KOPT-K1 (cell line): ENCODE measurements around the gene SCO2.

Experiments used
- H3K27ac ChIP-seq: fragments of 200-600 bp; sonication (generic); 2 replicates; pipeline ENCODE4 v1.5.1; 2016; ENCODE audit warnings: antibody characterized with exemption, mild to moderate bottlenecking, low read depth, low read length; ENCODE audit not compliant: poor library complexity, severe bottlenecking
- H3K36me3 ChIP-seq: fragments of 200-600 bp; sonication (generic); 2 replicates; pipeline ENCODE4 v1.5.1; 2017; ENCODE audit warnings: antibody characterized with exemption, mild to moderate bottlenecking, low read length, moderate library complexity; ENCODE audit not compliant: insufficient read depth
- H3K9me3 ChIP-seq: fragments of 200-600 bp; sonication (generic); 2 replicates; pipeline ENCODE4 v1.5.1; 2017; ENCODE audit warnings: antibody characterized with exemption, low read length, mild to moderate bottlenecking; ENCODE audit not compliant: insufficient read depth, poor library complexity, severe bottlenecking

SCO2 gene

GRCh38 chr22:50525104-50525857, at the start of gene SCO2:
Gene SCO2, minus strand, starts transcription at chr22:50525598. Its CDS starts 1,187 bp downstream, at chr22:50524411.
- Histone ChIP-seq H3K9me3 (no peaks in the 10 kb centered on the region), H3K27ac (peak within 1 kb of the TSS; percentile 93), H3K36me3 (peaks cover 44% of the 10 kb centered on the region)

GRCh38 chr22:50574383-50574755, 49.0 kb upstream of the SCO2 start:
- Histone ChIP-seq H3K9me3 (no peaks in the 10 kb centered on the region), H3K27ac (no peak overlapping the region), H3K36me3 (peaks cover 96% of the 10 kb centered on the region)

GRCh38 chr22:50573491-50574382, 48.3 kb upstream of the SCO2 start:
- Histone ChIP-seq H3K9me3 (no peaks in the 10 kb centered on the region), H3K27ac (no peak overlapping the region), H3K36me3 (peaks cover 96% of the 10 kb centered on the region)

GRCh38 chr22:50572965-50573364, 47.6 kb upstream of the SCO2 start:
- Histone ChIP-seq H3K9me3 (no peaks in the 10 kb centered on the region), H3K36me3 (peaks cover 96% of the 10 kb centered on the region)

GRCh38 chr22:50571264-50572175, 46.1 kb upstream of the SCO2 start:
- peaks cover 90% of the 10 kb centered on the region for H3K36me3 ChIP-seq
- no peak overlapping the region for H3K27ac ChIP-seq
- H3K9me3 ChIP-seq = no peaks in the 10 kb centered on the region

More at GRCh38 chr22:50572965-50573364, 47.6 kb upstream of the SCO2 start:
- H3K27ac ChIP-seq = no peak overlapping the region

DNA sequence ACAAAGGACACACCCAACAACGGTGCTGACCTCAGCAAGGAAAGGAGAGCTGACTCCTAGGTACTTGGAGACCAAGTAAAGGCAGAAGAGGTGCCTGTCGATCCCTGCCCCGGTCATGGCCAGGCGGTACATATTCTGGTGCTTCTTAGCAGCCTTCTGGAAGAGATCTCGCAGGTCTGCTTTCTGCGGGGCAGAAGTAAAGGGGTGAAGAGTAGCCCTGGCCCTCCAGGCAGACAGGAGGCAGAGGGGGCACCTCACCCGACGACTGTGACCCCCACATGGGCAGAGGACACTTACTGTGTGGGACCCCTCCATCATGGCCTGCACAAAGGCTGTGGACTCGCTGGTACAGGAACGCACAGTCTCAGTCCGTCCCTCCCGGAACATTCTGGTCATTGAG, 45.5 kb upstream of the SCO2 start:
- no peaks in the 10 kb centered on the region for H3K9me3 ChIP-seq
- H3K36me3 ChIP-seq = peaks cover 83% of the 10 kb centered on the region
- no peak overlapping the region for H3K27ac ChIP-seq

- peaks cover 75% of the 10 kb centered on the region for H3K36me3 ChIP-seq
- H3K9me3 ChIP-seq = no peaks in the 10 kb centered on the region
- H3K27ac ChIP-seq = no peak overlapping the region
These were observed 44.6 kb upstream of the SCO2 start for GRCh38 chr22:50569896-50570535.

DNA sequence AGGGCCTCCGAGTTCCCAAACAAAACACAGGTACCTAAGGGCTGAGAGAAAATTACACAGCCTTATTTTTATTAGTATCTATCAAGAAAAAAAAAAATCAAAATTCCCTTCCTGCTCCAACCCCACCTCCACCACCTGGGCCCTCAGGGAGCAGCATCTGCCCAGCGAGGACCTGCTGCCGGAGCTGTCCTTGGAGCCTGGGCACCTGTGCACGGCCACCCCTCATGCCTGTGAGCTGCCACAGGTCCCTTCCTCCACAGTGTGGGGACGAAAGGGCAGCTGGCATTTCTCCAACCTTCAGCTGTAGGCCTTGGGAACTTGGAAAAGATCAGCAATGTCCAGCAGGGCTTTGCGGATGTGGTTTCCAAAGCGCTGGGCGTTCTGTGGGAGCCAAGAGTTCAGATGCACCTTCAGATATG, 43.7 kb upstream of the SCO2 start:
- Histone ChIP-seq H3K36me3 (peaks cover 67% of the 10 kb centered on the region), H3K9me3 (no peaks in the 10 kb centered on the region), H3K27ac (no peak overlapping the region)

DNA sequence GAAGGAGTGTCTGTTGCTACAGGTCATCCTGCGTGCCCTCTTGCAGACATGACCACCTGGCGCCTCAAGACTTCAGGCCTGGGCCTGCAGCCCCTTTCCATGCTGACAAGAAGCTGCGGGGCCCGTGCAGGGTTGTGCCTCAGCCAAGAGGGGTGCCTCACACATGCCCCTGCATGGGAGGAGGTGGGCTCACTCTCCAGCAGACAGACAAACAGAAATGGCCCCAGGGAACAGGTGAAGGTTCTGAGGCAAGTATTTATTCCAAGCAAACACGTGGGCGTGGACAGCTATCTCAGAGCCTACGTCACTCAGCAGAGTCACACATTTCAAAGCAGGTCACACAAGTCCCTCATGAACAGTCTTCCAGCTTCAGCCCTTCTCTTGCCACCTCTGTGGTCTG, 43.2 kb upstream of the SCO2 start:
- Histone ChIP-seq H3K9me3 (no peaks in the 10 kb centered on the region), H3K27ac (no peak overlapping the region), H3K36me3 (peaks cover 62% of the 10 kb centered on the region)

- Histone ChIP-seq H3K27ac (no peak overlapping the region), H3K9me3 (no peaks in the 10 kb centered on the region), H3K36me3 (peaks cover 54% of the 10 kb centered on the region)
These were observed 42.4 kb upstream of the SCO2 start for GRCh38 chr22:50567721-50568252.

DNA sequence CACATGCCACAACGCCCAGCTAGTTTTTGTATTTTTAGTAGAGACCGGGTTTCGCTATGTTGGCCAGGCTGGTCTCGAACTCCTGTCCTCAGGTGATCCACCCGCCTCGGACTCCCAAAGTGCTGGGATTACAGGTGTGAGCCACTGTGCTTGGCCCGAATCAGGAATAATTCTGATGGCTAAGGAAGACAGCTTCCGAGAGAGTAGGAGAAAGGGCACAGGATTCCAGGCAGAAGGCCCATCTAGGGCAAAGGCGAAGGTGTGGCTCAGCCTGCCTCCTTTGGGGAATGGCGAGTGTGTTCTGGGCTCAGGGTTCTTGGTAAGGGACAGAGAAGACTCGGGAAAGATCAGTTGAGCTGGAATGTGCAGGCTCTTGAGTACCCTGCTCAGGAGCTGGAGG, 38.9 kb upstream of the SCO2 start:
- no peak overlapping the region for H3K27ac ChIP-seq
- no peaks in the 10 kb centered on the region for H3K9me3 ChIP-seq
- peaks cover 19% of the 10 kb centered on the region for H3K36me3 ChIP-seq

DNA sequence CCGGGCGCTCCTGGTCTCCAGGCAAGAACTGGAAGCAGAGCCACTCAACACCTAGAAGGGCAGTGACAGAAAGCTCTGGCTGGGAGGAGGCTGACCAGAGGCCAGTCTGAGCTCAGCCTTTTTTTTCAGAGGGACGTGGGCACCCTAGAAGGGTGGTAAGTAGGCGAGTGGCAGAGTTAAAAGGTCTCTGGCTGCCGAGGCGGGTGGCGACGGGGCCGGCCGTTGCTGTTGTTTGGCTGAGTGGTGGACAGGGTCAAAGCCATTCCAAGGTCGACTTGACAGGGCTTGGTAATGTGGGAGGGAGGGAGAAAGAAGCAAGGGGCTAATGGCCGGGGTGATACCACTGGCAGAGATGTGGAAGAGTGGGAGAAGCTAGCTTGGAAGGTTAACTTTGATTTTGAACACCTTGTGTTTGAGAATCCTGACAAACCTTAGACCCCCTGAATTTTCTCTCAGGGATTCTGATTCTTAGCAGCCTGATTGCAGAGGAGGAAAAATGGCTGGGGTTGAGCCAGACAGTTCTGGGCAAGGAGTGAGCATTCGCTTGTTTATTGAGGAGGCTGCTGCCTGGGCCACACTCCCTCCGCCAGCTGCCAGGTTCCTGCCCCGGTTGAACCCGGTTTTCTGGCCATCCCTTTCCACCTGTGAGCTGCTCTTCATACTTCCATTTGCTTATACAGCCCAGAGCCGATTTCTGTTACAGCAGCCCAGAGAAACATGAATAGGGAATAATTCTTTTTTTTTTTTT, 38.2 kb upstream of the SCO2 start:
- Histone ChIP-seq H3K27ac (no peak overlapping the region), H3K36me3 (peaks cover 12% of the 10 kb centered on the region), H3K9me3 (no peaks in the 10 kb centered on the region)

DNA sequence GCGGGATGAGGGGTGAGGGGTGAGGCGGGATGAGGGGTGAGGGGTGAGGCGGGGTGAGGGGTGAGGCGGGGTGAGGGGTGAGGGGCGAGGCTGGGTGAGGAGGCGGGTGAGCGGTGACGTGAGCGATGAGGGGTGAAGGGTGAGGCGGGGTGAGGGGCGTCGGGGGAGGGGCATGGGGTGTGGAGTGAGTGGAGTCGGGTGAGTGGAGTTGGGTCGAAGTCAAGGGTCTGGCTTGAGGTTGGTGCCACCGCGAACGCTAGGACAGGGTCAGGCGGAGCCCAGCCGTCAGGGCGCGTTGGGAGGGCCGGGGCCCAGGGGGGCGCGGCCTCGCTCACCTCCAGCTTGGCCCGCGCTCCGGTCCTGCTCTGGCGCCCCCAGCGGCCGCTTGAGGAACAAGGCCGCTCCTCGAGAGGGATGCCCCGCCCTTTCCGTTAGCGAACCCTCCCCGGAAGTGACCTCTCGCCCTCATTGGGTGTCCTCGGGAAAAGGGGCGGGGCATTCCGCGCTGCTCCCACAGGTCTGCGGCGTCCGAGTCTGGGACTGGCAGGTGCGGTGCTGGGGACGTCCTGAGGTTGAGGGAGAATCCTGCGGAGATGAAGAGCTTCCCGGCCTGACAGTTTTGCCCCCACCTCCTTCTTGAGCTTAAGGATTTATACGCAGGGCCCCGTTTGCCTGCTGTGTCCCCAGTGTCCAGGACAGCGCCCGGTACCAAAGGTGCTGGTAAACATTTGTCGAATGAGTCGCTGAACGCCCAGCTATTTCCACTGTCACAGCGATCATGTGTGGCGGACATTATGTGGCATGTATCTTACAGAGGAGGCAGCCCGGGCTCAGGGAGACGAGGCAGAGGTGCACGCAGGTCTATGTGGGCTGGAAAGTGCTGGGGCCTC, 37.4 kb upstream of the SCO2 start, which contains the start of gene SYCE3:
SYCE3 (minus strand) TSS at position 397 of the 890 bp plus-strand sequence. CDS start 6,514 bp downstream, outside the sequence.
- no peaks in the 10 kb centered on the region for H3K9me3 ChIP-seq
- H3K27ac ChIP-seq = no peak within 1 kb of the TSS
- H3K36me3 ChIP-seq = peaks cover 4% of the 10 kb centered on the region; the same call in 1 of the 2 replicates
